H9 (cell line): ENCODE measurements around the gene TGFA. TPM values are rescaled to one million over a fixed set of nuclear protein-coding genes. Genes with fewer than 3 reads are reported as not detected.

Experiments
- DNase-seq: peaks from one replicate; pipeline ENCODE4 v3.0.0-alpha.2; 2017
- H2AFZ ChIP-seq: one replicate; pipeline ENCODE4 v1.6.1; 2013; ENCODE audit warnings: mild to moderate bottlenecking, low read length, control low read depth, moderate library complexity
- H2AK5ac ChIP-seq: 2 replicates; pipeline ENCODE4 v1.6.1; 2013; ENCODE audit warnings: low read length, control low read depth, mixed read lengths; ENCODE audit not compliant: insufficient read length
- H2BK120ac ChIP-seq: one replicate; pipeline ENCODE4 v1.6.1; 2013; ENCODE audit warnings: low read depth, mild to moderate bottlenecking, low read length, control low read depth, inconsistent platforms; ENCODE audit not compliant: poor library complexity, severe bottlenecking
- H2BK12ac ChIP-seq: 2 replicates; pipeline ENCODE4 v1.6.1; 2013; ENCODE audit warnings: low read length, control low read depth, mixed read lengths, low read depth; ENCODE audit not compliant: insufficient read length
- H2BK15ac ChIP-seq: 2 replicates; pipeline ENCODE4 v1.6.1; 2013; ENCODE audit warnings: low read depth, low read length, control low read depth
- H2BK20ac ChIP-seq: one replicate; pipeline ENCODE4 v1.6.1; 2013; ENCODE audit warnings: low read depth, mild to moderate bottlenecking, low read length, control low read depth, inconsistent platforms; ENCODE audit not compliant: poor library complexity, severe bottlenecking
- H2BK5ac ChIP-seq: 2 replicates; pipeline ENCODE4 v1.6.1; 2013; ENCODE audit warnings: low read length, control low read depth, mixed read lengths; ENCODE audit not compliant: insufficient read length
- H3K14ac ChIP-seq: 2 replicates; pipeline ENCODE4 v1.6.1; 2013; ENCODE audit warnings: low read length, control low read depth; ENCODE audit not compliant: insufficient read depth
- H3K18ac ChIP-seq: 2 replicates; pipeline ENCODE4 v1.6.1; 2013; ENCODE audit warnings: low read depth, mild to moderate bottlenecking, mixed read lengths, low read length, control low read depth; ENCODE audit not compliant: insufficient read length
- H3K23ac ChIP-seq: 2 replicates; pipeline ENCODE4 v1.6.1; 2013; ENCODE audit warnings: low read length, control low read depth, mixed read lengths, low read depth; ENCODE audit not compliant: insufficient read length
- H3K23me2 ChIP-seq: 2 replicates; pipeline ENCODE4 v1.6.1; 2013; ENCODE audit warnings: low read depth, mild to moderate bottlenecking, mixed read lengths, low read length, control low read depth; ENCODE audit not compliant: insufficient read length, poor library complexity, severe bottlenecking
- H3K27ac ChIP-seq: 2 replicates; pipeline ENCODE4 v1.5.1; 2013; ENCODE audit warnings: low read length, control low read depth, mixed read lengths, low read depth; ENCODE audit not compliant: insufficient read length
- H3K27me3 ChIP-seq: 2 replicates; pipeline ENCODE4 v1.6.1; 2013; ENCODE audit warnings: low read length, control low read depth, inconsistent platforms; ENCODE audit not compliant: insufficient read depth
- H3K4ac ChIP-seq: 2 replicates; pipeline ENCODE4 v1.6.1; 2013; ENCODE audit warnings: low read depth, mild to moderate bottlenecking, control low read depth, inconsistent platforms, low read length, moderate library complexity
- H3K4me1 ChIP-seq: 2 replicates; pipeline ENCODE4 v1.6.1; 2013; ENCODE audit warnings: low read length, control low read depth, inconsistent platforms; ENCODE audit not compliant: insufficient read depth
- H3K4me2 ChIP-seq: 2 replicates; pipeline ENCODE4 v1.6.1; 2013; ENCODE audit warnings: low read length, control low read depth, mixed read lengths; ENCODE audit not compliant: insufficient read length, insufficient read depth
- H3K56ac ChIP-seq: 2 replicates; pipeline ENCODE4 v1.6.1; 2013; ENCODE audit warnings: low read depth, mild to moderate bottlenecking, mixed read lengths, low read length, control low read depth; ENCODE audit not compliant: insufficient read length
- H3K79me1 ChIP-seq: 2 replicates; pipeline ENCODE4 v1.6.1; 2013; ENCODE audit warnings: low read depth, mild to moderate bottlenecking, moderate library complexity, low read length, control low read depth, inconsistent platforms; ENCODE audit not compliant: insufficient read depth, poor library complexity, severe bottlenecking
- H3K79me2 ChIP-seq: 2 replicates; pipeline ENCODE4 v1.6.1; 2013; ENCODE audit warnings: low read length, control low read depth, inconsistent platforms; ENCODE audit not compliant: insufficient read depth
- H3K9ac ChIP-seq: 2 replicates; pipeline ENCODE4 v1.6.1; 2013; ENCODE audit warnings: low read length, control low read depth, mixed read lengths; ENCODE audit not compliant: insufficient read length; ENCODE audit errors: extremely low read depth
- H3K9me3 ChIP-seq: one replicate; pipeline ENCODE4 v1.6.1; 2013; ENCODE audit warnings: low read depth, low read length, inconsistent platforms; ENCODE audit not compliant: control insufficient read depth
- H3T11ph ChIP-seq: one replicate; pipeline ENCODE4 v1.6.1; 2013; ENCODE audit warnings: mild to moderate bottlenecking, low read length, control low read depth, inconsistent platforms
- H4K20me1 ChIP-seq: one replicate; pipeline ENCODE4 v1.6.1; 2013; ENCODE audit not compliant: control insufficient read depth, insufficient read length, insufficient read depth
- H4K5ac ChIP-seq: 2 replicates; pipeline ENCODE4 v1.6.1; 2013; ENCODE audit warnings: low read depth, mild to moderate bottlenecking, mixed read lengths, low read length, control low read depth; ENCODE audit not compliant: insufficient read length
- H4K8ac ChIP-seq: replicated peaks from 2 replicates; pipeline ENCODE4 v1.6.1; 2013; ENCODE audit warnings: low read length, control low read depth, mixed read lengths, low read depth; ENCODE audit not compliant: insufficient read length
- H4K91ac ChIP-seq: 2 replicates; pipeline ENCODE4 v1.6.1; 2013; ENCODE audit warnings: low read depth, mild to moderate bottlenecking, moderate library complexity, mixed read lengths, low read length, control low read depth; ENCODE audit not compliant: insufficient read length
- H3K27ac Mint-ChIP-seq, 3 experiments: 2 replicates in 2 of 3; 3 replicates in 1 of 3; pipeline ENCODE4 v1.8.0; 2020 to 2021; ENCODE audit warnings: mixed read lengths in 3 of 3, mild to moderate bottlenecking in 1 of 3, moderate library complexity in 1 of 3
- H3K27me3 Mint-ChIP-seq: 2 replicates; pipeline ENCODE4 v1.8.0; 2021; ENCODE audit warnings: low read depth, mild to moderate bottlenecking, moderate library complexity, mixed read lengths
- H3K36me3 Mint-ChIP-seq, 3 experiments: 2 replicates in 2 of 3; 3 replicates in 1 of 3; pipeline ENCODE4 v1.8.0; 2020 to 2021; ENCODE audit warnings: low read depth in 3 of 3, mixed read lengths in 3 of 3; ENCODE audit not compliant: insufficient read depth in 1 of 3
- H3K4me1 Mint-ChIP-seq, 2 experiments: 2 replicates each; pipeline ENCODE4 v1.8.0; 2020; ENCODE audit warnings: mixed read lengths in 2 of 2
- H3K4me3 Mint-ChIP-seq, 2 experiments: 2 replicates in 1 of 2; 3 replicates in 1 of 2; pipeline ENCODE4 v1.8.0; 2020 to 2021; ENCODE audit warnings: mild to moderate bottlenecking in 2 of 2, mixed read lengths in 2 of 2, moderate library complexity in 1 of 2
- H3K9me3 Mint-ChIP-seq, 2 experiments: 2 replicates in 1 of 2; 3 replicates in 1 of 2; pipeline ENCODE4 v1.8.0; 2020; ENCODE audit warnings: mild to moderate bottlenecking in 2 of 2, mixed read lengths in 2 of 2, moderate library complexity in 1 of 2
- WGBS: extraction: QIAGEN DNeasy Blood & Tissue Kit; methylation state at CpG from one replicate; pipeline ENCODE4 v1.1.7; 2013; ENCODE audit warnings: missing lambda C conversion rate, low lambda C conversion rate, mixed read lengths; ENCODE audit not compliant: insufficient read length; ENCODE audit errors: extremely low coverage; 5-methylcytosine and 5-hydroxymethylcytosine counted together
- total RNA-seq: library from RNA; stranded (reverse); gene quantifications from 2 replicates; pipeline ENCODE4 v1.2.1, GENCODE V29; 2021
- TF ChIP-seq, protein P1 (sequence below): fragments of 200-600 bp; sonication (generic); conservative IDR thresholded peaks from 3 replicates; pipeline ENCODE4 v1.8.0; 2021; ENCODE audit warnings: antibody characterized with exemption, mild to moderate bottlenecking

TGFA gene
- total RNA-seq, 1 experiment from 2014 or later, result 3.3 TPM

DNA sequence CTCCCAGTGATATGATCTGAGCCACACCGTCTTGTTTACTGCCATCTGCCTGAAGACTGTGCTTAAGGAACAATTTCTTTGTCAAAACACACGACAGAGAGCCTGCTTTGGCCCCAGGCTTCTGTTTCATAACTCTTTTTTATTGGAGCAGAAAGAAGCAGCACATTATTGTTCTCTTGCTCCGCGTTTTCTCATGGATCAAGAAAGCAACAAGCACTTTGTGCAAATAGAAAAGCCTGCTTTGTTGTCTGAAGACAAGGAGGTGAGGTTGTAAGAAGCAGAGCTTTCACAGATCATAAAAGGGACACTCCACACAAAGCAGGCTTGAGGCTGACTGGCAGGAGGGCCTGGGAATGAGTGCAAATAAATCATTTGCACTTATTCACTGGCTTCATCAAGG is 133.5 kb downstream of the TGFA start:
- no peaks in the 10 kb centered on the region for H3K9me3 Mint-ChIP-seq
- H2BK12ac ChIP-seq, result no peak overlapping the region
- no peaks in the 10 kb centered on the region for H3K79me1 ChIP-seq
- peaks cover 2% of the 10 kb centered on the region; the same call in 1 of the 2 replicates for H3K27me3 Mint-ChIP-seq
- no peak overlapping the region for H2AFZ ChIP-seq
- no peak for DNase-seq
- H3K4me2 ChIP-seq, result no peak overlapping the region
- H2BK5ac ChIP-seq, result no peak overlapping the region
- no peaks in the 10 kb centered on the region for H3K79me2 ChIP-seq
- no peak overlapping the region for H4K91ac ChIP-seq
- H3K56ac ChIP-seq, result no peak overlapping the region
- H3K4ac ChIP-seq, result no peak overlapping the region
- no peak overlapping the region for H2BK120ac ChIP-seq
- H3K27ac Mint-ChIP-seq, result no peak overlapping the region
- no peaks in the 10 kb centered on the region for H3K36me3 Mint-ChIP-seq
- no peak overlapping the region for H3K27ac ChIP-seq
- H2BK20ac ChIP-seq, result no peak overlapping the region
- no peak overlapping the region for H2AK5ac ChIP-seq
- TF ChIP-seq, protein P1, sequence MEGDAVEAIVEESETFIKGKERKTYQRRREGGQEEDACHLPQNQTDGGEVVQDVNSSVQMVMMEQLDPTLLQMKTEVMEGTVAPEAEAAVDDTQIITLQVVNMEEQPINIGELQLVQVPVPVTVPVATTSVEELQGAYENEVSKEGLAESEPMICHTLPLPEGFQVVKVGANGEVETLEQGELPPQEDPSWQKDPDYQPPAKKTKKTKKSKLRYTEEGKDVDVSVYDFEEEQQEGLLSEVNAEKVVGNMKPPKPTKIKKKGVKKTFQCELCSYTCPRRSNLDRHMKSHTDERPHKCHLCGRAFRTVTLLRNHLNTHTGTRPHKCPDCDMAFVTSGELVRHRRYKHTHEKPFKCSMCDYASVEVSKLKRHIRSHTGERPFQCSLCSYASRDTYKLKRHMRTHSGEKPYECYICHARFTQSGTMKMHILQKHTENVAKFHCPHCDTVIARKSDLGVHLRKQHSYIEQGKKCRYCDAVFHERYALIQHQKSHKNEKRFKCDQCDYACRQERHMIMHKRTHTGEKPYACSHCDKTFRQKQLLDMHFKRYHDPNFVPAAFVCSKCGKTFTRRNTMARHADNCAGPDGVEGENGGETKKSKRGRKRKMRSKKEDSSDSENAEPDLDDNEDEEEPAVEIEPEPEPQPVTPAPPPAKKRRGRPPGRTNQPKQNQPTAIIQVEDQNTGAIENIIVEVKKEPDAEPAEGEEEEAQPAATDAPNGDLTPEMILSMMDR, result no peak
- H4K8ac ChIP-seq, result no peak overlapping the region
- H3K27me3 ChIP-seq, result no peaks in the 10 kb centered on the region
- WGBS, result no CpG with 5 or more reads among the region's 4 CpGs
- H3K9me3 ChIP-seq, result no peaks in the 10 kb centered on the region
- no peaks in the 10 kb centered on the region for H3K23me2 ChIP-seq
- peaks cover 7 to 9% of the 10 kb centered on the region in 2 experiments for H3K4me1 Mint-ChIP-seq
- no peak overlapping the region for H3K9ac ChIP-seq
- H3T11ph ChIP-seq, result no peak overlapping the region
- no peak overlapping the region for H2BK15ac ChIP-seq
- H3K4me3 Mint-ChIP-seq, result no peak overlapping the region
- H3K23ac ChIP-seq, result no peak overlapping the region
- no peak overlapping the region for H3K14ac ChIP-seq
- no peak overlapping the region for H3K18ac ChIP-seq
- H4K5ac ChIP-seq, result no peak overlapping the region
- no peaks in the 10 kb centered on the region for H3K4me1 ChIP-seq
- no peaks in the 10 kb centered on the region for H4K20me1 ChIP-seq
